GM21737 (cell line): ENCODE measurements around the gene UBTD2.
"Not testable (repeated sequence)": the region's sequence is repeated elsewhere in the genome, so short reads cannot be mapped to it uniquely, and the experiment has no call there.

Source experiments
- ATAC-seq: cut with Tn5 transposase; IDR thresholded peaks from one replicate; pipeline ENCODE4 v1.9.1; 2021; ENCODE audit warnings: mild to moderate bottlenecking, moderate library complexity; ENCODE audit not compliant: unreplicated experiment

Gene UBTD2

DNA sequence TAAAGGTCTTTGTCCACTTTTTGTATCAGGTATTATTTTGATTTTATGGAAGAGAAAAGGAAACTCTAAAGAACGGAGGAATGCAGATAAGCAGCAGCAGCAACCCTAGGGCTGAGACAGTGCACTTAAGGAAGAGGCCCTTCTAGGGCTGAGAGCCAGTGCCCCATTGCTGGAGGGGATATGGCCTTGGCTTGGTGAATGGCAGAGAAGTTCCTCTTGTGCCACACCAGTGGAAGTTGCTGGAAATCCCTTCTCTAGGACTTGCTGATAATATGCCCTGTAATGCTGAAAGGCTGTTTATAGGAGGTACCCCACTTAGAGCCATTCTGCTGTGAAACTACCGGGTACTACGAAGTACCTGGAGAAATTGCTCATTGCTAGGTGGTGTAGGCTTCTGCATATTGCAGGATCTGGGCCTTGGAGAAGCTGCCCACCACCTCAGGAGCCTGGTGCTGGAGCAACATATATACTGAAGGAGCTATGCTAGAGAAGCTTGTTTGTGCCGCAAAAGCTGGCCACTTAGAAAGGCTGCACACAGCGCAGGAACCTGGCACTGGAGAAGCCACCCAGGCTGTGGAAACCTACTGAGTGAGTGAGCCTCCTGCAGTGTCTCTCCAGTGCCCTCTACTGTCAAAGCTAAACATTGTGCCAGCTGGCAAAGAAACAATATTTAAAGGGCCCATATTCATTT is 9.6 kb upstream of the UBTD2 start:
- peak; percentile 85 for ATAC-seq

GRCh38 chr5:172291837-172292236 is 8.3 kb upstream of the UBTD2 start:
- ATAC-seq, result not testable (repeated sequence)

- ATAC-seq, result no peak
Observed at GRCh38 chr5:172288465-172288864, 4.9 kb upstream of the UBTD2 start.

GRCh38 chr5:172287140-172287539 is 3.6 kb upstream of the UBTD2 start:
- ATAC-seq, result not testable (repeated sequence)

GRCh38 chr5:172285226-172286143 is 1.9 kb upstream of the UBTD2 start:
- no peak for ATAC-seq

- no peak for ATAC-seq
Observed at GRCh38 chr5:172284611-172284980, 1.0 kb upstream of the UBTD2 start.

DNA sequence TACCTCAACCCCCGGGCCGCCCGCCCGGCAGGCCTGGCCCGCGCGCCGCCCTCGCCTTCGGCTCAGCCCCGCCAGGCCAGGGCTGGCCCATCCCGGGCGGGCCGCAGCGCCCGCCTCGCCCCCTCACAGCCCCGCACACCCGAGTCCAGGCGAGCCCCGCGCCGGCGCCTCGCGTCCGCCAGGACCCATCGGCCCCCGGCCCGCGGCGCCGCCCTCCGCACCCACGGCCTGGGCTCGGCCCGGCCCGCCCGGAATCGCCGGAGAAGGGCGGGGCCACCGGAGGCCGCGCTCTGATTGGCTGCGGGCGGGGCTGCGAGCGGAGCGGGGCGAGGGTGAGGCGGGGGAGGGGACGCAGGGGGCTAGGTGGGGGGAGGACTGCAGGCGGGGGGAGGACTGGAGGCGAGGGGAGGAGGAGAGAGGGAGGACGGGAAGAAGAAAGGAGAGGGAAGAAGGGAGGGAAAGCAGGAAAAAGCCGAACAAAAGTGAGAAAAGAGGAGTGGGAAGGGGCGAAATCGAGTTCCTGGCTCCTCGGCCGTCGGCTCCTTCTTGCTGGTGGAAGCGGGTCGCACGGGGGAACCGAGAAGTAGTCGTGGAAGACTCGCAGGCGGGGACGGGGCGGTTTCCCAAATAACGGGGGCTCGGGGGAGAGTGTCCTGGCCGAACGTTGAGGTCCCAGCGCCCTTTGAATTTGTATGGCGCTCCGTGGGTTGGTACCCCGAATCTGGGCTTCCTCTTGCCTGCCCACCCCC is 472 bp upstream of the UBTD2 start:
- peak; percentile 84 for ATAC-seq

DNA sequence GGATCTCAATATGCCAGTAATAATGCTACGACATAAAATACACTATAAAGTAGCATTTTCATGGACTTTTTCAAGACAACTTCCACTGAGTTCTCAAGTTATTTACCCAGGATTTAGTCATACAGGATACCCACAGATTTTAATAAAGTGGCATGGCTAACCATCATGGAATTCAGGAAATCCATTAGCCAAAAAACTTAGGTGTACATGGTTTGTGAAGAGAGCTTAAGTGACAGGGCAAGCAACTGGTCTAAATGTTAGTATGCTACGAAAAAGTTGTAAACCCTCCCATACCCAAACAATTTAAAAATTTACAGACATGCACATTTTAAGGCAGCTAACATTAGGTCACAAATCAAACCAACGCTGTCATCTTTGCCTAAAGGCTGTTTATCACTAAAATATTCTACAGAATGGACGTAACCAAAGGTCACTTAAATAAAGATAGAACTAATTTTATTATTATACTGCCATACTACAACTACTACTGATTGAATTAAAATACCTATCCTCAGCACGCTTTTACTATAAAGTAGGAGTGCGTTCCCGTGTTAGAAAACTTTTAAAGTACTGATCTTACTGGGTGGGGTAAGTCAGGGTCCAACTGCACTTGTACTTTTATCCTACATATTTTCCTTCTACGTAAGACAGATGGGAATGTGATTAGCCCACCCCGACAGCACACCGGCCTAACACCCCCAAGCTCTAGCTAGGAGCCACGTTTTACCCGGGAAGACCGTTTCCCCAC is 1.1 kb downstream of the UBTD2 start:
- no peak for ATAC-seq

DNA sequence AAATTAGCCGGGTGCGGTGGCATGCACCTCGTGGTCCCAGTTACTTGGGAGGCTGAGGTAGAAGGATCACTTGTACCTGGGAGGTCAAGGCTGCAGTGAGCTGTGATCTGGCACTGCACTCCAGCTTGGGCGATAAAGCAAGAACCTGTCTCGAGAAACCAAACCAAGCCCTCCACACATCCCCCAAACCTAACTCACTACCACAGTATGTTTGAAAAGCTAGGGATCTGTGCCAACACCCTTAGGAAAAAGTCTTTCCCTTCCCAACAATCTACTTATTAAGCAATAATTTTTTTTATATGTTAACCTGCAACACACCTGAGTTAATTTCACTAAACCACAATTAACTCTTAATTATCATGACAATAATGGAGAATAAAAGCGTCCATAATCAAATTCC is 2.2 kb downstream of the UBTD2 start:
- no peak for ATAC-seq

- no peak for ATAC-seq
Observed at GRCh38 chr5:172280929-172281328, 2.6 kb downstream of the UBTD2 start.

- ATAC-seq, result no peak
Observed at GRCh38 chr5:172280317-172280716, 3.2 kb downstream of the UBTD2 start.

DNA sequence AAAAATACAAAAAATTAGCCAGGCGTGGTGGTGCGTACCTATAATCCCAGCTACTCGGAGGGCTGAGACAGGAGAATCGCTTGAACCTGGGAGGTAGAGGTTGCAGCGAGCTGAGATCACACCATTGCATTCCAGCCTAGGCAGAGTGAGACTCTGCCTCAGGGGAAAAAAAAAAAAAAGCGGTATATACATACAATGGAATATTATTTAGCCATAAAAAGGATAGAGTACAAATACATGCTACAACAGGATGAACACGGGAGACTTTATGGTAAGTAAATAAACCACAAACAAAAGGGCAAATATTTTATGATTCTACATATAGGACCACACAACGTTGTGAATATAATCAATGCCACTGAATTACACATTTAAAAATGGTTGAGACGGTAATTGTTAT is 5.2 kb downstream of the UBTD2 start:
- ATAC-seq, result no peak

DNA sequence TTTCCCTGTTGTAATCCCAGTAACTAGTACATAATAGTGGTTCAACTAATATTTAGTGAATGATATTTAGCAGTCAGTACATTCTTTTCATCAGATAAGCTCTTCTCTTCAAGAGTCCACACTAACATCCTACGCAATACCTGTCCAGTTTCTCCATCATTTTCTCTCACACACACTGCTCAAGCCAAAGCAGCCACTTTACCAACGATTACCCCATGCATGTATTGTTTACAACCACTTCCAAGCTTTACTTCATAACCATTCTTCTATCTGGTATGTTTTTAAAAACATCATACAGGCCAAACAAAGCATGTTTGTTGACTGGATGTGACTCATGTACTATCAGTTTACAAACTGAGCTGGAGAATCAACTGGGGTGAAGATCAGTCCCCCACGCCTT is 7.3 kb downstream of the UBTD2 start:
- no peak for ATAC-seq

DNA sequence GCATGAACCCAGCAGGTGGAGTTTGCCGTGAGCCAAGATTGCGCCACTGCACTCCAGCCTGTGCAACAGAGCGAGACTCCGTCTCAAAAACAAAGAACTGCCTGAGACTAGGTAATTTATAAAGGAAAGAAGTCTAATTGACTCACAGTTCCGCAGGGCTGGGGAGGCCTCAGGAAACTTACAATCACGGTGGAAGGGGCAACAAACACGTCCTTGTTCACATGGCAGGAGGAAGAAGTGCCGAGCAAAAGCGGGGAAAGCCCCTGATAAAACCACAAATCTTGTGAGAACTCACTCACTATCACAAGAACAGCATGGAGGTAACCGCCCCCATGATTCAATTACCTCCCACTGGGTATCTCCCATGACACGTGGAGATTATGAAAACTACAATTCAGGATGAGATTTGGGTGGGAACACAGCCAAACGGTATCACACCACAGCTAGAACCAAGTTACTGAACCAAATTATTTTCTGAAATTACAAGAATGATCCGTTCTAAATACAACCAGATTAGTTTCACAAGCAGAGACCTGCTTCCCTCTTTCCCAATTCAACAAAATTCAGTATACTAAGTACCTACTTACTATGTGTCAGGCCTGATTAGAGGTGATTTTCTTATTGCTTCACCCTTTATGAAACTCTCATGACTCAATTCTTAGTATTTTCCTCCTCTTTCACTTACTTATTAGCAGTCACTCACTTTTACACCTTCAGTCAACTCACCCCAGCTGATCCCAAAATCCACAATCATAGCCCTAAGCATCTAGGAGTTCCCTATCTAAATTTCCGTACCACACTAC is 8.4 kb downstream of the UBTD2 start:
- ATAC-seq, result no peak

DNA sequence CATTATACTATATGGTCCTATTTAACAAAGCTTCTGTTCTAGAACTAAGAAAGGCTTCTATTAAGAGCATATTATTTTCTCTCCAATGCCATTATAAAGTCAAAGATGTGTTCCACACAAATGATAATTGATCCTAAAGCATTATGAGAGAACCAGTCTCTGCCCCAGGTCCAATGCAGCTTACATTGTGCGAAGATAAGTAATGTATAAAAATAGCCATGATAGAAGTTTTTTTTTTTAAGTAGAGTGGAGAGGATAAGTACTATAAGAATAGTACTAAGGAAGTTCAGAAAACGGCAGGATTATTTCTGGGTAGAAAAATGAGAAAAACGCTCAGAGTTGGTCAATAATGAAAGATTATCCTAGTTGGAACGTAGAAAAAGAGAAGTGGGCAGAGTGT is 15.6 kb downstream of the UBTD2 start:
- ATAC-seq, result no peak

GRCh38 chr5:172266676-172267092 is 16.9 kb downstream of the UBTD2 start:
- no peak for ATAC-seq

DNA sequence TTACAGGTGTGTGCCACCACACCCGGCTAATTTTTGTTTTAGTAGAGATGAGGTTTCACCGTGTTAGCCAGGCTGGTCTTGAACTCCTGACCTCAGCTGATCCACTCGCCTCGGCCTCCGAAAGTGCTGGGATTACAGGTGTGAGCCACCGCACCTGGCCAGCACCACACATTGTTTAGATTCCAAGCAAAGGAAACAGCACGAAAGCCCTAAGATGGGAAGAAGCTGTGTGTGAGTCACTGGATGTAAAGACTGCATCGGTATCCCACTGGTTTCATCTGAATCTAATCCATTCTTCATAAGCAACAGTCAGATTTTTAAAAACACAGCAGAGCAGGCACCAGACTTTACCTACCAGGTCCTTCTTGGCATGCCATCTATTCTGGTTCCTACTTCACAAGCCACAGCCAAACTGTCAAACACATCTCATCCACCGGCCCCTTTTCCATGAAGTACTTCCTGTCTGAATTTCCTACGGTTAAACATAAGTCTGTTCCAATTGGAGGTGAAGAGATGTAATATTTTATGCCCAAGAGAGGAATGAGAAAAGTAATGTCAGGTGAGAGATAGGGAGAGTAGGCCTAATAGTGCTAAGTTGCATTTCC is 17.4 kb downstream of the UBTD2 start:
- no peak for ATAC-seq

GRCh38 chr5:172264815-172265395 is 18.7 kb downstream of the UBTD2 start:
- ATAC-seq, result no peak

- no peak for ATAC-seq
Observed at GRCh38 chr5:172255444-172255843, 28.1 kb downstream of the UBTD2 start.
